ENCODE data around the gene ENTPD8.

GRCh38 chr9:137475666-137476065, 34.5 kb upstream of the ENTPD8 start:
- no peak for TF ChIP-seq POLR2AphosphoS5 (IDR thresholded peaks at IDR 0.05; ENCODE audit: low read depth, low read length)
- TF ChIP-seq SMAD3 (CRISPR knock-in tag; IDR thresholded peaks at IDR 0.05): no peak
- no peak for TF ChIP-seq CTCF (CRISPR knock-in tag; IDR thresholded peaks at IDR 0.05)
- TF ChIP-seq RFX5 (IDR thresholded peaks at IDR 0.05; ENCODE audit: low read depth, low read length): no peak
